ENCODE results near the gene SCN4B.

Gene SCN4B

GRCh38 chr11:118128310-118128709 is 24.3 kb downstream of the SCN4B start:
- no peak for DNase-seq

GRCh38 chr11:118126082-118126838 is 26.4 kb downstream of the SCN4B start:
- DNase-seq: no peak

- no peak for DNase-seq
Observed at GRCh38 chr11:118124929-118125535, 27.6 kb downstream of the SCN4B start.

GRCh38 chr11:118120793-118121192 is 31.8 kb downstream of the SCN4B start:
- DNase-seq: no peak

GRCh38 chr11:118117790-118118601 is 34.6 kb downstream of the SCN4B start:
- no peak for DNase-seq

GRCh38 chr11:118115048-118115447 is 37.6 kb downstream of the SCN4B start:
- no peak for DNase-seq

- DNase-seq: no peak
Observed at GRCh38 chr11:118114266-118114665, 38.4 kb downstream of the SCN4B start.

GRCh38 chr11:118112711-118113430 is 39.8 kb downstream of the SCN4B start:
- DNase-seq: no peak

- no peak for DNase-seq
Observed at GRCh38 chr11:118111744-118112035, 40.9 kb downstream of the SCN4B start.

- no peak for DNase-seq
Observed at GRCh38 chr11:118111019-118111743, 41.4 kb downstream of the SCN4B start.

GRCh38 chr11:118109231-118109630 is 43.4 kb downstream of the SCN4B start:
- DNase-seq: no peak

GRCh38 chr11:118108513-118108912 is 44.1 kb downstream of the SCN4B start:
- no peak for DNase-seq

- DNase-seq: no peak
Observed at GRCh38 chr11:118106789-118107335, 45.8 kb downstream of the SCN4B start.

GRCh38 chr11:118105657-118106305 is 46.8 kb downstream of the SCN4B start:
- no peak for DNase-seq

GRCh38 chr11:118104491-118104890 is 48.1 kb downstream of the SCN4B start:
- no peak for DNase-seq

GRCh38 chr11:118102721-118103261 is 49.8 kb downstream of the SCN4B start:
- DNase-seq: no peak

- DNase-seq: no peak
Observed at GRCh38 chr11:118100691-118101232, 51.9 kb downstream of the SCN4B start.

GRCh38 chr11:118099838-118100556 is 52.6 kb downstream of the SCN4B start:
- no peak for DNase-seq

- DNase-seq: no peak
Observed at GRCh38 chr11:118098996-118099837, 53.4 kb downstream of the SCN4B start.

All from activated T-cell treated with anti-CD3 and anti-CD28 coated beads for 4 hours (primary cell).